LNCAP (cell line): ENCODE data around the gene GRM4.

Experiments used
- CTCF ChIP-seq: fragments of 450-650 bp; IDR thresholded peaks from 2 replicates; pipeline ENCODE4 v1.5.1; 2017; ENCODE audit warnings: mild to moderate bottlenecking

The GRM4 gene

GRCh38 chr6:34005901-34006531 is 139.9 kb downstream of the GRM4 start:
- no peak for TF ChIP-seq CTCF

DNA sequence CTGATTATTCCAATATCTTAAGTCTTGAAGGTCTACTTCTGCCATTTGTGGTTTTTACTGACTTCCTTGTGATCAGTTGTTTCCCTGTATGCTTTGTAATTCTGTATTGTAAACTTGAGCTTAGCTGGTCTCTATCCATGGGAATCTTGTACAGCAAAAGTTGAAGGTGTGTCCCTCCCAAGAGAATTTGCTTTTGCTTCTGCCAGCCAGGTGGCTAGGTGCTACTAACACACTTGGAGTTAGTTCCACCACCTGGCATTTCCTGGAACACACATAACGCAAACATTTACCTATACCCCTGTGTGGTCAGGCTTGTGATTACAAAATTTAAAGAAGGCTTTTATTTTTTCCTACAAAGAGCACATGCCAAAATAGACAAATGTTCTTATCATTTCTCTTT is 141.2 kb downstream of the GRM4 start:
- TF ChIP-seq CTCF, result no peak

DNA sequence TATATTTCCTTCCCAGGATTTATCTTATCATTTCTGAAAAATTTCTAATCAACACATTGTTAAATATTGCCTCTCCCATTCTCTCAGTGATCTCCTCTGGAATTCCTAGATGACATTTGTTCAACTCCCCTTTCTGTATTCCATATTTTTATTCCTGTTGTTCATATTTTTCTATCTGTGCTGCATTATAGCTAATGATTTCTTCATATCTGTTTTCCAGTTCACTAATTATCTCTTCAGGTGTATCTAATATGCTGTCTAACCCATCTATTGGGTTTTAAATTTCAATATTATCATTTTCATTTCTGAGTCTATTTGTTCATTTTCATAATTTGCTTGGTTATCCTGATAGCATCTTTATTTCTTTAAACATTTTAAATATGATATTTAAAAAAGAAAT is 141.9 kb downstream of the GRM4 start:
- no peak for TF ChIP-seq CTCF

DNA sequence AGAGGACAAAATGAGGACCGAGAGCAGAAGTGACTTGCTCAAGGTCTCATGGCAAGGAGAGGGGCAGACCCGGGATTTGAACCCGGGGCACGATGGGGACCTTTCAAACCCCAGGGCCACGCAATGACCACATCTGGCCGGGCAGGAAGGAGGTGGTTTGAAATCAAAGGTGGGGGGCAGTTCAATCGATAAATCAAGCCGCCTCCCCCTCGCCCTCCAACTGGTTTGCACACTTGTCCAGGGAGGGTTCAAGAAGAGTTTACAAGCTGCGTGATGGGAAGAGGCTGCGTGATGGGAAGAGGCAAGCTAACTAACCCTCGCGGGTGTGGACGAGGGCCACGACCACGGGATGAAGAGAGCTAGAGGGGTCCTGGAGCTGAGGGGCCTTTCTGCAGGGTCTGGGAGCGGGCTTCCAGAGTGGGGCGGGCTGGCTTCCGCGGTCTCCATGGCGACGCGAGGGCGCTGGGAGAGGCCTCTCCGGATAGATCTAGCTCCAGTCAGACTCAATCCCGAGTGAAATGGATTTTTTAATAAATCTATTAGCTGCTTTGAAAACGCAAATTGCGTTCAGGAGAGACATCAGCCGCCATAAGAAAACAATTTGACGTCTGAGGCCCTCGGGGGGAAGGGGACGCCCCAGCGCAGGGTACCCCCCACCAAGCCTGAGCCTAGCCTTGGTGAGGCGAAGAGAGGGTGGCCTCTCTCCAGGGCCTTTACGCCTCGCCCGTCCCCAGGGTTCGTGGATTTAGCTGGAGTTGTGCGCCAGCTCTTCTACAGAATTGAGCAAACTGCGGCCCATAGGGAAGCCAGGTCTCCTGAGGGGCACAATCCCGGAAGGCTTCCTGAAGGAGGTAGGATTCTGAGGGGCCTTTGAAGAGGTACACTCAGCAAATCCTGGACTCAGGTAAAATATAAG is 143.9 kb downstream of the GRM4 start:
- no peak for TF ChIP-seq CTCF

GRCh38 chr6:34000281-34000680 is 145.6 kb downstream of the GRM4 start:
- no peak for TF ChIP-seq CTCF

DNA sequence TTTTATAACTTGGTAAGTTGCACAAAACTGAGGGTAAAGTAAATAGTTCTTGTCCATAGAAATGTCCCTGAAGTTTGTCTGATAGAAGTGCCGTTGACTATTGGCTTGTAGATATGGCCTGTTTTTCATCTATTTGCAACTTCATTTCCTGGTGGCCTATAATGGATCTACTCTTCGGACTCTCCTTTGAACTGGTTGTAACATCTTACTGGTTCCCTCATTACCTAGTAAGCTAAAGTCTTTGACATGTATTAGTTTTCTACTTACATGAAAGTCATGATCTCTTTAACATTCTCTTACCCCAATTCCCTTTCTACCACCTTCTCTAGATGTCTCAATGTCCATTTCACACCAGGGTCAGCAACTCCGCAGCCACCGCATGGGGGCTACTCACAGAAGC is 146.3 kb downstream of the GRM4 start:
- no peak for TF ChIP-seq CTCF

- no peak for TF ChIP-seq CTCF
Observed at GRCh38 chr6:33998660-33999059, 147.2 kb downstream of the GRM4 start.
